Activated T-helper 1 cell treated with anti-CD3 and anti-CD28 coated beads, Interleukin-2, amount 50 U/mL, for 16 hours (primary cell): ENCODE data around the gene CXCL14.

Experiments used
- DNase-seq, 2 donors: peaks; one replicate each; pipeline ENCODE4 v3.0.0-alpha.2; 2020; ENCODE audit warnings: low read depth in 1 of 2, low spot score in 1 of 2

Gene CXCL14

DNA sequence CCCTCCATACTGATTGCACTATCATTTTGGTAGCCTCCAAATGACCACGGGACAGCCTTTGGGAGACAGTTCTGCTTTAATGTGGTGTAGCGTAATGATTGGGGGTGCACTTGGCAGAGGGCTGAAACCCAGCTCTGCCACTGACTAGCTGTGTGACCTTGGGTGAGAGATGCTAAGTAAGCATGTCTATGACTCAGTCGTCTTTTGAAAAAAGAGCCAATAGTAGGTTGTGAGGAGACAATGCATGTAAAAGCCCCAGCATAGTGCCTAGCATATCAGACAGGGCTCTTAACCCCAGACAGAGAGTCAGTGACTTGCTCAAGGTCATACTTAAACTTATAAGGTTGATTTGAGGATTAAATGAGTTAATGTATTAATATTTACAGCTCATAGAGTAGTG, 18.0 kb upstream of the CXCL14 start:
- no peak for DNase-seq

DNA sequence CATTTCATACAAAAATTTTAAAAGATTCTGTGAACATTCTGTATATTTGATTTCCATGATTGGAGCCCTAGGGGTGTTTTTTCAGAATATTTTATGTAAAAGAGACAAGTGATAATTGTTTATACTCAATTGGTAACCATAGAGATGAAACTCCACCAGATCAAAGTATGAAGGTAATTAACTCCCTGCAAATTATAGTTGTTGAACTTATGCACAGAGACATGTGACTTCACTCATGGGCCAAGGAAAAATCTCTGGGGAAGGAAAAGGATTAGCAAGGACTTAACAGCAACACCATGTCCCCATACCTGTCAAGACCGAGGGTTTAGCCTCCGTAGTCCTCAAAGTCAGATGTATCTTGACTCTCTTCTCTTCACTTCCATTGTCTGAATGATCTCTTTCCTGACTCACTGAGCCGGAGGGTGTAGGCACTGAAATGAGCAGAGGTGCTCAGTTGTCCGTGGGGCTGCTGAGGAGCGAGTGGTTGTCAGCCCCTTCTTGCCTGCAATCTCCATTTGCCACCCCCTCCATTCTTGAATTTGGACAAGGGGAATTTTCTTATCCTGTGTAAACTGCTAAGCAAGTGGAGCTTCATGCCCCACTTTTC, 17.5 kb upstream of the CXCL14 start:
- DNase-seq = no peak

DNA sequence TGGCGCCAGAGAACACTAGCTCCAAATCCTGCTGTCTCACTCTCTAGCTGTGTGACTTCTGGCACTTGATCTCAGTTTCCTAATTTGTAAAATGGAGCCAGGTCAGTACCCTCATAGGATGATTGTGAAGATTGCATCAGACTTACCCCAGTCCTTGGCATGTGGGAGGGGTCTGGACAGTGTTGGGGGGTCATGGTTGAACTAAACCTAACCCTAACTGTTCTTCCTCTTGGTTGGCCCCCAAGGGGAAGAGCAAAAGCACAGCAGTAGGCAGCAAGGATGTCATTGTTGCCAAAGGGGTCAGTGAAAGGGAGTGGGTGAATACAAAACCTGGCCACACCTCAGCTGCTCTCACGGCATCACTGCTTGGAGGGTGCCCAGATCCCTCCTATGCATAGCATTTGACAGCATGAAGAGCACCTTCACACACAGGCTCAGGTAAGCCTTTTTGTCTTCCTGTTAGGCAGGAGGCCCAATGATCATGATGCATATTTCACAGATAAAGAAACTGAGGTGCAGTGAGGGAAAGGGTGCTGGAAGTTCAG, 15.7 kb upstream of the CXCL14 start:
- DNase-seq = no peak

DNA sequence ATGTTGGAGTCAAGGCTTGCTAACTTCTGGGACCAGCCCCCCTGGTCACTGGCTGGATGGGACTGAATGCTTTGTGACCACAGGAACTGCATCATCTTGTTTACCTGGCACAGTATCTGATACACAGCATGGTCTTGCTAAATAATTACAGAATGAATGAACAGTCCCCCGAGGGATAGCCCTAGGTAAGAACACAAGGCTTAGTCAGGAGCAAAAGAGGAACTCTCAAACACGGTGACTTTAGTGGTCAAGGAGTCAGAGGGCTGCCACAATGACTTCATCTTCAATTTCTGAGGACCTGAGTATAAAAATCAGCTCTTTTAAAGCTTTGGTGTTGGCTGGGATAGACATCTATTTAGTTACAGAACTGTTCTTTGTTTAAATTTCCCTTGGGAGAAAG, 15.1 kb upstream of the CXCL14 start:
- DNase-seq = no peak

DNA sequence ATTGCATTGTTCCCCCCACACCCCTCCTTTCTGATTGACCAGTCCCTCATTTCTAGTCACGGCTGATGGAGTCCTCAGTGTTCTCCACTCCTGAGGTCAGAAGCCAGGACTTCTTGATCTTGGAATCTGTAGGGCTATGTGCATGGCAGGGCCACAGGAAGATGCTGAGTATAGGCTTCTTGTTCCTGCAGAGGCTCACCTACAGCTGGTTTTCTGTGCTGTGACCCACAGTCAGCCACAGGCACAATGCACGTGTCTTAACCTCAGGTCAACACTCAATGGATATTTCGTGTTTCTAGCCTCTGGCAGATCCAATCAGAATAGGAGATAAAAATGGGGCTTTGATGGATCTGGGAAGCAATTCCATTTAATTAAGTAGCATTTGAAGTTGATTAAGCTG, 14.3 kb upstream of the CXCL14 start:
- no peak for DNase-seq

DNA sequence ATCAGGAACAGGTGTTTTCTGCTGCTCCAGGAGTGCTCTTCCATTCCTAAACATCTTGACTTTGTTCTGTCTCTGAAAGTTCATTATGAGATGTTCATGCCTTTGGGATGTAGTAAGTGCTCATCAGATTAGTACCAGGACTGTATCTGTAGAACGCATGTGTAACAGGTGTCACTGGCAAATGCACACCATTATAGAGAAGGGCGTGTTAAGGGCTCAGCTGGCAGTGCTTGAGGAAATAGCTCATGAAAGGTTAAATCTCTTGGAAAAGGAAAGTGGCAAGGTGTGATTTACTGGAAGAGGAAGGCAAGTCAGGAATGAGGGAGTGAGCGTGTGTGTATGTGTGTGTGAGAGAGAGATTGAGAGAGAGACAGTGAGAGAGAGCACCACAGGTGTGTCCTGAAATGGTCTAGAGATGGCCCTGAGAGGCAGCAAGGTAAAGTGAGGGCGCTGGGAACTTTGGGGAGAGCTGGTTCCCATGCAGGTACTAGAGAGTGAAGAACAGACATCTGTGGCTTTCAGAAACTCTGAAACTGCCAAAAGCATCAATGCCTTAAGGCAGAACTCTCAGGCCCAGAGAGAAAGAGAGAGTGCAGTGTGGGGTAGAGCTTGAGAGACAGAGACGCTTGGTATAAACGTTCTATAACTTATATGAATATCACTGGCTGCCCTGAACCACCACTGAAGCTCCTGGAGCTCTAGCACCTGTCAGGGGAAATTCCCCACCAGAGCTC, 13.7 kb upstream of the CXCL14 start:
- DNase-seq = no peak

DNA sequence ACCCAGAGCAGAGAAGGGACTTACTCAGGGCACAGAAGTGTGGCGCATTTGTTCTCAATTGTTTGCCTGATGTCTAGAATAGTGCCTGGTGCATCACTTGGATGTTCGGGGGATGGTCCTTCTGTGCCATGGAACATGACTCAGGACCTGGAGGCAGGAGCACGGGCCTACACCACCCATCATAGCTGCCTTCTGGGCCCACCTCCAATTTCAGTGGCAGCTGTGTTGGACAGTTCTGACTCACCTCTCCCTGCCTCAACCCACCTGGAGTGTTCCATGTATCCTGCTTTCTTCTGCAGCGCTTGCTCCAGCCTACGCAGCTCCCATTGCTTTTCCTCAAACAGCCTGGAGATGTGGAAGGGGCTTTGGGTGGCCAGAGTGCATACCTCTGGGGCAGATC, 12.5 kb upstream of the CXCL14 start:
- no peak for DNase-seq

DNA sequence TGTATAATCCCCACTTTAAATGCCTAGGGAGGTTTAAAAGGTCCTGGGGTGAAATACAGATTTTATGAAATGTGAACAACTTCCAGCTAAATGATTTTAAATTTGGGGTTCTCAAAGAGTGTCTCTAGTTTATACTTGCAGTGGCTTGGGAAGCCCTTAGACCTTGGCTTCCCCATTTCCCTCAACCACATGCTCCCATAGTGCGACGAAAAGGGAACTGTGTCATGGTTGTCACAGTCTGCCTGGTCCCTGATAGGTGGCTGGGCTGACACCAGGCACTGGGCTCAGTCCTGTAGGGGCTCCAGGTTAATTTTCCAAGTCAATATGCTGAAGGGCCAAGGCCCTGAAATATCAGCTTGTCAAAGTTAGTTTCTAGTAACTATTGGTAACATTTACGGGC, 10.4 kb upstream of the CXCL14 start:
- no peak for DNase-seq

DNA sequence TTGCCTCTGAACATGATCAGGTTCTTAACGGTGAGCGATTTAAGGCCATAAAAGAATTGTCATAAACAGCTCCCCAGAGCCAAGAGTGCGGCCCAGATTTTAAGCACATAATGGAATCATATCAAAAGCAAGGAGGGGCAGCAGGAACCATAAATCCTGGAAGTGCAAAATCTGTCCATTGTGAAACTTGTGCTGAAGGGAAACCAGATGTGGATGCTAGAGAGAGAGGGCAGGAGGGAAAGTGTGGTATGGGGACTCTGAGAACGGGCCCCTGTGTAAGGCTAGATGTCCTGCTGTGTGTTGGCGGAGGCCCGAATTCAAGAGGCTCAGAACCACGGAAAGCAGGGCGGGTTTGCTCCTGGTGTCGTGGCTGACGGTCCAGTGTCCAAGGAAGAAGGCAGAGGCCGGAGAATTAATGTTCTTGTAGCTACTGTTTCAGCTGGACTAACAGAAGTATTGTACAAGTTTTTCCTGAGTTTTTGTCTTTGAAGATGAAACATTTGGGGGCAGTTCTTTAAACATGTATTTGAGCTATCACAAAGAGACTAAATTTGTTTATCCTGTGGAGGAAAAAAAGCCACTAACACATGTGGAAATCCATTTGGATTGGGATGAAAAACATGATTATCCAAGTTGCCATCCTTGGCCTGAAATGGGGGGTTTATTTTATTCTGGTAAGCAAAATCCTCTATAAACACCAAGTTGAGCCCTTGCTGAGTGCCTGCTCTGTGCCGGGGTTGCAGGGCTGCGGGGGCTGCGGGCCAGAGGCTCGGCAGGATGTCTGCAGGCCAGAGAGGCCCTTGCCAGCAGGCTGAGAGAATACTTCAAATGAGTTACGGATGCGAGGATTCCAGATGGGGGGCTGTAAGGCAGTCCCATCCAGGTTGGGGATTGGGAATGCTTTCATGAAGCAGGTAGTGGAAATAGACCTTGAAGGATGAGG, 9.2 kb upstream of the CXCL14 start:
- no peak for DNase-seq

DNA sequence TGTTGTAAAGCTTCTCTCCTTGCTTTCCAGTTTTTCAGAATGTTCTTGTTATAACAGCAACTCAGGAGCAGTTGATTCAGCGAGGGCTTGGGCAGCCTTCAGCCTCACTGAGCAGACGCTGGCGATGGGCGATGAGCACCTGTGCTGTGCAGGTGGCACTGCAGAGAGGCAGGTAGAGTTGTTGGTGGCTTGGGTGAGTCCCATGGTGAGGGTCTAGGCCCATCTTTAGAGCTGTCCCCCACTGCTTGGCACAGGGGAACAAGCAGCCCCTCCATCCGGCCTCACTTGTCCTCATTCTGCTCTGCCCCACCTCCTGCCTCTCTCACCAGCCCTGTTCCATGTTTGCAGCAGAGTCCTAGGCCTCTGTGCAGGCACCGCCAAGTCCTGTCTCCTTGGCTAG, 6.1 kb upstream of the CXCL14 start:
- DNase-seq = no peak

DNA sequence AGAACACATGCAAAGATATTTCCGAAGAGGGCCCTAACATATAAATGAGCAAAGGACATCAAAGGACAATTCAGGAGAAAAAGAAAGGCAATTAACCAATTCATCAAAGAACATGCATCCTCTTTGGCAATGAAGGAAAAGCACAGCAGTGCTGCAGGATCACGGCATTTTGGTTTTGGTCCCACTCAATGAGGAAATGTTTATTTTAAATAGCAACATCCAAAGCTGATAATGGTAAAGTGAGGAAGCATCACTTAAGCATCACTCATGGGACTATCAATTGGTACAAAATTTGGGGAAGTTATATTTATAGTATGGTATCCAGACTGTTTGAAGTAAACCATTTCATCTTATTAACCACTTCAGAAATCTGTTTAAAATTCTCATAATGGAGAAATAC, 5.5 kb upstream of the CXCL14 start:
- DNase-seq = no peak

DNA sequence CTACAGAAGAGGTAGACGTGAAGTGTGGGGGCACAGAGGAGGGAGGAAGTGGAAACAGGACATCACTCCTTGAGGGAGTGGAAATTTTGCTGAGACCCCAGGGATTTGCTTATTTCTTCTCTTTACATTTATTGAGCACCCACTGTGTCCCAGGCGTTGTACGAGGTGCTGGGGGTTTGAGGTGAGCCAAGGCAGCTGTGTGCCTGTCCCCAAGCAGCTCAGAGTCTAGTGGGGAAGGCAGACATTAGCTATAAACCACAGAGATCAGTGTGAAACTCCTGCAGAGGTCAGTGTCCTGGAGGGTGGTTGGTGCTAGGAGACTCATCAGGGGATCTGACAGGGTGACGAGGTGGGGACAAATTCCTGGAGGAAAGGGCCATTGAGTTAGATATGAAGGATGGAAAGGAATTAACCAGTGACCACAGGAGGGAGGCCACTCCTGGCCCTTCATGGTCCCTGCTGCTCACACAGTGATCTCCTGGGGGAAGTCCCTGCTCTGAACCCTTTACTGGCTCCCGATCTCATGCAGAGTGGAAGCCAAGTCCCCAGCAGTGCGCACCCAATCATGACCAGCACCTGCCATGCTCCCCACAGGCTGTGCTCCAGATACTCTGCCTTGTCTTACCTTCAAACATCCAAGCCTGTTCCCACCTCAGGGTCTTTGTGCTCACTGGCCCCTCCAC, 3.4 kb upstream of the CXCL14 start:
- no peak for DNase-seq

DNA sequence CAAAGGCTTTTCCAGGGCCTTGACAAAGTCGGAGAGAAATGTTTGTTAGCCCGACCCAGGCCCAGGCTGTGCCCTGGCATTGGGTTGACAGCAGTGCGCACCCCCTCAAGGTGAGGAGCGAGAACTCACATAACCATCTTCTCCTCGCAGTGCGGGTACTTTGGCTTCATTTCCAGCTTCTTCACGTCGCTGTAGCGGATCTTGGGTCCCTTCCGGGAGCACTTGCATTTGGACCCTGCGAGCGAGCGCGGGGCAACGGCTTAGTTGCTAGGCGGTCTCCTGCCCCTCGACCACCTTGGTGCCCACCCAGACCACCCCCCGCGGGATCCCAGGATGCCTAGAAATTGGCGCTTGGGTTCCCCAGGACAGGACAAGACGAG, 496 bp downstream of the CXCL14 start:
- no peak for DNase-seq

DNA sequence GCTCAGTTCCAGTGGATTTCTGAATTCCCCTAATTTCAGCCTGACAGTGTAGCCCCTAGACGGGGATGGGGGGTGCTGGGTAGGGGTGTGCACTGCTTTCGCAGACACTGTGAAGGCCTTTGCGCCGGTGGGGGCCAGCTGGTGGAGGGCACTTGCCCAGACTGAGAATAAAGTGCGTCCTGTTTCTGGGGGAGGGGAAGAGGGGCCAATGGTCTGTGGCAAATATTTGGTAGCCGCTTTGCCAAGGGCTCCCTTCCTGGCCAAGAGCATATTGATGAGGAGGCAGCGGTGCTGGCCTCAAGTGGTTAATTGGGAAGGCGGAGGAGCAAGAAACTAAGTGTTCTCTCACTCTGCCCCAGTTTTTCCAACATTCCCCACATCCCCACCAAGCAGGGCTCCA, 1.4 kb downstream of the CXCL14 start:
- DNase-seq = no peak

DNA sequence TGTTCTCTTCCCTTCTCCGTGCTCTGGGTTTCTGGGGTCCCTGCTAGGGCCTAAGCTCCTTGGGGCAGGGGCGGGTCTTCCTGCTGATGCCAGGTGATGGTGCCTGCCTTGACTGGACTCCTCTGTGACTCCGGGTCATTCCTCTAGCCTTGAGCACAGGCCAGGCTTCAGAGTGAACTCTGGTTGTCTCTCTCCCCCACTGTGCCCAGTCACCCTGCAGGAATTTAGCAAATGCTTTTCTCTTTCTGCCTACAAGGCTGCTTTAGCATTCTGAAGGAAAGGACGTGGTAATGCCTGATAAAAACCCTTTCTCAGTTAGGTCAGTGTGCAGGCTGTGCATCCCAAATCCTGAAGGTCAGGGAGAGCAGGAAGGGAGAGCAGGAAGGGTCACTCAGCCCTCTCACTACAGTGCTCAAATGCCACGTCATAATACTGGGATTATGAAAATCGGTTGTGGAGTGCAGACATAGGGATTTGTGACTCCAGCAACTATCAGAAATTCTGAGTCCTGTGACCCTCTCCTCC, 2.7 kb downstream of the CXCL14 start:
- DNase-seq = no peak

DNA sequence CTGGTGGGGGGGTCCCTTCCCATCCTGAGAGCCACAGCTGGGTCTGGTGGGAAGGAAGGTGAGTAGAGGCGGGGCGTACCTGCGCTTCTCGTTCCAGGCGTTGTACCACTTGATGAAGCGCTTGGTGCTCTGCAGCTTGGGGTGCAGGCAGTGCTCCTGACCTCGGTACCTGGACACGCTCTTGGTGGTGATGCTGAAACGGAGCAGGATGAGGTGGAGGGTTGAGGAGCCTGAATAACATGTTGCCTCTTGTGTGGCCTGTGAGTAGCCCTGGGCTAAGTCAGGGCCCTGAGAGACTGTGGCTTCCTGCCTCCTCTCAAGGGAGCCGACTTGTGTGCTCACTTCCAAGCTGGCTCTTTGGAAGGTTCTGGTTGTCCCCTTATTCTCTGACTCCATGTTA, 4.3 kb downstream of the CXCL14 start:
- no peak for DNase-seq

DNA sequence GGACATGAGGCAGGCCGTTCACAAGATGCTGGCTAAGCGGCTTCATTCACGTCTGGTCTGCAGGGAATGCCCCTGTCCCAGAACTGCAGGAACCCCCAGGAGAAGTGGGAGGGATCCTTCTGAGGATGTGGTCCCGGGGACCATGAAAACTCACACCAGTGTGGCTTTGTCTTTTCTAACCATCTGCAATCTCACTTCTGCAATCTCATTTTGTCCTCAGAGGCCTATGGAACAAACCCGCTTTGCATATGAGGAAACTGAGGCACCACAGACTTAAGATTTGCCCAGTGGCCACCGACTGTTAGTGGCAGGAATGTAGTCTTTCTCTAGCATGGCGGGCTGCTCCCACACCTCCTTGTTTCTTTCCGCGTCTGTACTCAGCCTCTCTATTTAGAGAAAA, 6.9 kb downstream of the CXCL14 start:
- no peak for DNase-seq

DNA sequence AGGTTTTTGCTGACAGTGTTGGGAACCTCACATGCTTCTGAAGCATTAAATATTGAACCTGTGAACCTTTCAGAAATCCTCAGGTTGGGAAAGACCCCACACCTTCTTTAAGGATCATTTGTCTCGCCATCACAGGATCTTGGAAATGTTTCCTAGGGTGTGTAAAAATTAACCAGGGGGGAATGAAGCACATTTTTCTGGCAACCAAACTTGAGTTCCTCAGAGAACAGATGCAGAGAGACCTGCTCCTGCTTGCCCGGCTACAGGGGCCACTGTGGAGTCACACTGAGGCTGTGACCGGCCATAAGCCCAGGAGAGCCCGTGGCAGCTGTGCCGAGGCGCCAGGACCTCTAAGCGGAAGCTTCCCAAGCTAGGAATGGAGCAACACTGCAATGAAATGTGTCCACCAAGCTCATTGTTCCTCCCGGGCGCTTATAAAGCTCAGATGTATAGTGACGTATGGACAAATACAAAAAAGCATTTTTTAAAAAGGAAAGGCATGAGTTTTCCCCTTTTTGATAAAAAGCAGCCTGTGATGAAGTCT, 7.7 kb downstream of the CXCL14 start:
- no peak for DNase-seq

DNA sequence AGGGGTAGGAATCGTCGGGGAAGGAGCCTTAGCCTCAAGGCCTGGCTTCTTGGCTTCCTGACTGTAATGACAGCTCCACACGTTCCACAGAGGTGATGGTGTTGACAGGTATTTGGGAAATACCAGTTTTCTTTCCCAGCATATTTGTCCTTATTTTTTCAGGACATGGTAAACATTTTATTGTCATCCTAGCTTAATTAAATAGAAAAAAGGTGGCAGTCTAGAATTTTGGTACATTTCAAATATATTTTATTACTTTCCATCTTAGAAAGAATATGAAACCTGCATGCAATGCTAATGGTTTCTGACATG, 8.4 kb downstream of the CXCL14 start:
- no peak for DNase-seq

DNA sequence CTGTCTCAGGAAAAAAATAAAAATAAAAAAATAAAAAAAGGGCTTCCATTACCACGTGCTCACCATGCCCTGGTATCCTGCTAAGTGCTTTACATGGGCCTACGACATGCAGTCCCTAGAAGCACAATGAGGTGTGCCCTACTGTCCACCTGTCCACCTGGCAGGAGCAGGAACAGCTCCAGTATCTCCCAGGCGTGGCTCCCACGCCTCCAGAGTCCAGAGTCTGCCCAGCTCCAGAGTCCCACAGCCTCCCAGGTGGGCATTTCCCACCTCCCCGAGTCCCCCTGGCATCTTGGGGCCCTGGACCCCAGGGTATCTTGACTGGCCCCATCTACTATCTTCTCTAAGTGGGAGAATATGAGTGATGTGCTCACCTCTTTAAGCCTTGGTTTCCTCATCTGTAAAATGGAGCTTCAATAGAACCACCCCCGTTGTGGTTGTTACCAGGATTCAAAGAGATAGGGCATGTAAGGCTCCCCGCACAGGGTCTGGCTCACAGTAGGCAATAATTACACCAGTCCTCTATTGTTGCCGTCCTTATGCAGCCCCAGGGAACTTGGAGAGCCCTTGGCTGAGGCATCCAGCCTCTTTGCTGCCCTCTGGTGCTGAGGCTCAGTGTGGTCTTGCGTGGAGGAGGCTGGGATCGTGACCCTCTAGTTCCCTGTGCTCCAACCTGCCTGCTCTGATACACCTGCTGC, 8.9 kb downstream of the CXCL14 start:
- DNase-seq = no peak
